LNCAP (cell line): ENCODE results near the gene RSU1.
A peak's percentile ranks its signal among the peaks of the same experiment; 100 is the strongest.

Experiments
- TF ChIP-seq, protein P1 (sequence below): fragments of 450-650 bp; IDR thresholded peaks from 2 replicates; pipeline ENCODE4 v1.5.1; 2017; ENCODE audit warnings: mild to moderate bottlenecking

RSU1 gene

DNA sequence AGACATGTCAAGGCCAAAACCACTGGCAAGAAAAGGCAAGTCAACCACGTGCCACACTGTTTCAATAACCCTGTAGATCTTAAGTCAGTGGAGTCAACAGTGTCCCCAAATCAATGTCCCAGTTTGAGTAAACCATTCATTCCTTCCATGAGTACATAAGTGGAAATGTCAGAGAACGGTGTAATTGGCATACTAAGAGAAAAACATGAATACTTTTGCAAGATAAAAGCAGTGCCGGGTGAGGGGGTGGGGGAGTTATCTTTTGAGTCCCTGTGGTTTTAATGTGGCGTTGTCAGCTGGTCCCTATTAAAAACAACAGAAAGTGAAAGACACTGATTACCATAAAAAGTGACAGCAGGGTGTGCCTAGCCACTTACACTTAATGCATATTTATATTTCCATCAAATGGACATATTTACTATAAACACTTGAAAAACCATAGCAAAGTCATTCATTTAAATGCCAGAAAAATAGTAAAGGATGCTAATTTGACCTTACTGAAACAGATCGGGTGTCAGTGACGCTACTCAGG, 37.8 kb downstream of the RSU1 start:
- TF ChIP-seq, protein P1, sequence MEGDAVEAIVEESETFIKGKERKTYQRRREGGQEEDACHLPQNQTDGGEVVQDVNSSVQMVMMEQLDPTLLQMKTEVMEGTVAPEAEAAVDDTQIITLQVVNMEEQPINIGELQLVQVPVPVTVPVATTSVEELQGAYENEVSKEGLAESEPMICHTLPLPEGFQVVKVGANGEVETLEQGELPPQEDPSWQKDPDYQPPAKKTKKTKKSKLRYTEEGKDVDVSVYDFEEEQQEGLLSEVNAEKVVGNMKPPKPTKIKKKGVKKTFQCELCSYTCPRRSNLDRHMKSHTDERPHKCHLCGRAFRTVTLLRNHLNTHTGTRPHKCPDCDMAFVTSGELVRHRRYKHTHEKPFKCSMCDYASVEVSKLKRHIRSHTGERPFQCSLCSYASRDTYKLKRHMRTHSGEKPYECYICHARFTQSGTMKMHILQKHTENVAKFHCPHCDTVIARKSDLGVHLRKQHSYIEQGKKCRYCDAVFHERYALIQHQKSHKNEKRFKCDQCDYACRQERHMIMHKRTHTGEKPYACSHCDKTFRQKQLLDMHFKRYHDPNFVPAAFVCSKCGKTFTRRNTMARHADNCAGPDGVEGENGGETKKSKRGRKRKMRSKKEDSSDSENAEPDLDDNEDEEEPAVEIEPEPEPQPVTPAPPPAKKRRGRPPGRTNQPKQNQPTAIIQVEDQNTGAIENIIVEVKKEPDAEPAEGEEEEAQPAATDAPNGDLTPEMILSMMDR = no peak

DNA sequence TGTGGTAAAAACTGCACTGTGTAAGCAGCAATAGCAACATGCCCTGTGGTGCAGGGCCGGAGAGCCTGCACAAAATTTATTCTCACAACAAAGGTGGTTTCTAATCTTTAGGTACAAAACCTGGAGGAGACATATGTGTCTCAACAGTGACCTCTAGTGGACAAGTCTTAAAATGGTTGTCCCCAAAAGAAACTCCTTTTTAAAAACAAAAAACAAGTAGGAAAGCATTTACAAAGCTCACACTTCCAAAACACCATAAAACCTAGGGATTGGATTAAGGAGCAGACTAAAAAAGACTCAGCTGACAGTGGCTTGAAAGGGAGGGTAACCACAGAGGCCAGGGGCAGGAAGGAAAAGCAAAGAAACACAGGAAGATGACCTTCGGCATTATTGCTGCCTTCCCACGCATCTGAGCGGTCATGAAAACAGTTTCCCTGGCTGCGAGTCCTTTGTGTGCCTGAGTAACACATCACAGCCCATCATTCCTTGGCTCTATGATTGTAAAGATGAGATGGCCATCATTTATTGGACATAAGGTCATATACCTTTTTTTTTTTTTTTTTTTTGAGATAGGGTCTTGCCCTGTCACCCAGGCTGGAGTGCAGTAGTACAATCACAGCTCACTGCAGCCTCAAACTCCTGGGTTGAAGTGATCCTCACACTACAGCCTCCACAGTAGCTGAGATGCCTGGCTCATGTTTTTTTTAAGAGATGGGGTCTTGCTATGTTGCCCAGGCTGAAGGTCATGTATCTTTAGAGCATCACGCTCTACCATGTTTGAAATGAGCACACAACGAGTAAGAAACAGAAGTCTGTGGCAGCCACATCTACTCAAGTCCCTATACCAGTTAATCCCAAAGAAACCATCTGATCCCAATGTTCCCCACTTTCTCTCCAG, 39.5 kb downstream of the RSU1 start:
- TF ChIP-seq, protein P1 = peak; percentile 68

DNA sequence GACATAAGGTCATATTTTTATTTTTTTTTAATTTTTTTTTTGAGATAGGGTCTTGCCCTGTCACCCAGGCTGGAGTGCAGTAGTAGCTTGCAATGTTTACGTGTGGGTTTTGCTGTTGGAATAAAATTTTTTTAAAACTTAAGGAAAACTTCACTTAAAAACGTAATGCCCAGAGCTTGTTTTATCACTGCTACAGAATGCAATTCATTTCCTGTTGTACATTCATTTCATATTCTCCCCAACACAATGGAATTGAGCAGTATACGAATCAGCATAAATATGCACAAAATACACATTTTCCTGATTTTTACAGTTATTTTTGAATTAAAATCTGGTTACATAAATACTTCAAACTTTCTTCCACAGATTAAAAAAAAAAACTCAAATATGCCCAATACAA, 40.3 kb downstream of the RSU1 start:
- TF ChIP-seq, protein P1 = no peak

DNA sequence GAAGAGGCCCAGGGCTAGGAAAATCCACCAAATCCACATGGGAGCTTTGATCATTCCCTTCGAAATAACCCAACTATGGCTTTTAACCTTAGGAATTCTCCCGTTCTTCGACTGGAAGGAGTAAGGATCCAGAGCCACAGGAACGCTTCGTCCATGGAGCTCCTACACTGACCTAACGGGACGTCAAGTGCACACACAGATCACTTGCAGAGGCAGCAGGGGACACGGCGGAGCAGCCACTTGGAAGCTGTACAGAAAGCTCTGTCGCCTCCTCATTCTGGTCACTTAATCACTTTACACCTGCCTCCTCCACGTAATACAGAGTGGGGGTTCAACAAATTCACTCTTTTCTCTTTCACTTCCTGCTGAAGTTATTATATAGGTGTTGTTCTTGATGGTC, 43.9 kb downstream of the RSU1 start:
- TF ChIP-seq, protein P1 = no peak

DNA sequence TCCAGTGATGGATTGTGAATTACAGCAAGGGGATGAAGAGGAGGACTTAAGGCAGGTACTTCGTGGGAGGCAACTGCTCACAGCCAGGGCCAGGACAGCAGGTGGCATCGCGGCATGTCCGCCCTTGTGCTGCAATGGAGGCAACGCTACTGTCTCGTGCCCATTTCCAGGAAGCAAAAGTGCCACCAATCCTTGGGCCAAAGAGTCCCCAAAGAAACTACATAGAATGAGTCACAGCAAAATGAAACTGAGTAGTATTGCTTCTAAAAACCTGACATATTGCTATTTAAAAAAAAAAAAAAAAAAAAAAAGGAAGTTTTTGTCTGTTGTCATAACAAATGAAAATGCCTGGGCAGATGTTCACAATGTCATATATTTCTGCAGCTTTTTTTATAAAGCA, 46.6 kb downstream of the RSU1 start:
- TF ChIP-seq, protein P1 = no peak

DNA sequence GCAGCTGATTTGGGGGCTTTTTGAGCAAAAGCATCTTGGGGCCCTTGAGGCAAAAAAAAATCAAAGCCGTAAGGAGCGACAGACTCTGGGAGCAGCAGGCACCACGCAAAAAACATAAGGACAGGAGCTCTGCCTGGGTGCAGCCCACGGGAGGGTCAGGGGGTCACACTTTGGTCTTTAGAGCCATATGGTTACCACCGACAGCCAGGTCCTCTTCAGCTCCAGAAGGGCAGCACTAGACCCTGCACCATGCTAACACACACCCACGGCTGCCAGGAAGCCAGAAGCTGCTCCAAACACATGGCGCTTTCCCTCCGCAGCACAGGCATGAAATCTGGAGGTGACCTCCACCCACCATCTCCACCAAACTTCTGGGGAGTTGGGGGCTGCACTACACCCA, 47.1 kb downstream of the RSU1 start:
- TF ChIP-seq, protein P1 = no peak

DNA sequence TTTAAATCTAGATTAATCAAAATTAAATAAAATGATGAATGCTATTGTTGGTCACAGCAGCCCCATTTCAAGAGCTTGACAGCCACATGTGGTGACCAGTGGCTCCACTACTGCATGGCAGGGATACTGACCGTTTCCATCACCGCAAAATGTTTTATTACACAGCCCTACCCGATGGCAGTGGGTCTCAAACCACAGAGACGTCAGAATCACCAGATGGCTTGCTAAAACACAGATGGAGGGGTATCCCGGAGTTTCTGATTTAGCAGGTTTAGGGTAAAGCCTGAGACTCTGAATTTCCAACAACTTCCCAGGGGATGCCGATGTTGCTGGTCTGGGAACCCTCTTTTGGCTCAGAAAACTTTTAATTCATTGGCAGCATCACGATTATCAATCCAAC, 47.9 kb downstream of the RSU1 start:
- TF ChIP-seq, protein P1 = no peak
